Measurements from ENCODE around the gene CCR1.

Gene CCR1

GRCh38 chr3:46200790-46201189 is 7.3 kb downstream of the CCR1 start:
- H2AFZ ChIP-seq (ENCODE audit: insufficient read depth, low read length, poor library complexity): no peak overlapping the region

GRCh38 chr3:46200211-46200610 is 7.9 kb downstream of the CCR1 start:
- H3K14ac ChIP-seq (ENCODE audit: low read length): no peak overlapping the region
- H3K79me2 ChIP-seq (ENCODE audit: control insufficient read depth, insufficient read depth, low read length, poor library complexity): no peaks in the 10 kb centered on the region
- H3K4me2 ChIP-seq (ENCODE audit: low read length): no peak overlapping the region
- H4K8ac ChIP-seq (ENCODE audit: low read depth, low read length): no peak overlapping the region
- H3K4me1 ChIP-seq (ENCODE audit: control insufficient read depth in 1 of 2, insufficient read depth in 2 of 2, low read length in 2 of 2): peaks cover 0 to 1% of the 10 kb centered on the region in 2 experiments
- H2AK5ac ChIP-seq (ENCODE audit: low read length): no peak overlapping the region
- no CpG with 5 or more reads among the region's 5 CpGs for WGBS (ENCODE audit: extremely low coverage, insufficient coverage, insufficient read length)
- no peak overlapping the region for H3K18ac ChIP-seq (ENCODE audit: low read length)
- no peak overlapping the region for H2BK5ac ChIP-seq (ENCODE audit: low read depth, low read length, poor library complexity)
- no peaks in the 10 kb centered on the region for H3K27me3 ChIP-seq (ENCODE audit: insufficient read depth, low read length)
- H3K9me3 ChIP-seq (ENCODE audit: insufficient read depth, low read depth, low read length): peaks cover 5% of the 10 kb centered on the region
- no peak overlapping the region for H3K23ac ChIP-seq (ENCODE audit: low read length)
- no peak overlapping the region for H3K4me3 ChIP-seq (ENCODE audit: low read depth, low read length)
- H3K27ac ChIP-seq (ENCODE audit: low read depth, low read length): no peak overlapping the region
- H3K4ac ChIP-seq (ENCODE audit: low read depth, low read length): no peak overlapping the region
- no peak overlapping the region for H4K91ac ChIP-seq (ENCODE audit: low read depth, low read length)
- H3K36me3 ChIP-seq (ENCODE audit: control insufficient read depth in 1 of 2, insufficient read depth in 2 of 2, low read length in 2 of 2): peaks cover 0 to 9% of the 10 kb centered on the region in 2 experiments
- H3K9ac ChIP-seq (ENCODE audit: low read length): no peak overlapping the region
- H4K12ac ChIP-seq (ENCODE audit: low read depth, low read length): no peak overlapping the region
- H3K79me1 ChIP-seq (ENCODE audit: low read length): peaks cover 3% of the 10 kb centered on the region
- H2BK120ac ChIP-seq (ENCODE audit: insufficient read depth, low read length, poor library complexity): no peak overlapping the region
- H2BK12ac ChIP-seq (ENCODE audit: low read length): no peak overlapping the region
- peak in 1 of 2 donors; percentile 73 for DNase-seq
- H2AFZ ChIP-seq (ENCODE audit: insufficient read depth, low read length, poor library complexity): no peak overlapping the region

More at GRCh38 chr3:46200790-46201189, 7.3 kb downstream of the CCR1 start:
- Histone ChIP-seq H3K4me1 (ENCODE audit: control insufficient read depth in 1 of 2, insufficient read depth in 2 of 2, low read length in 2 of 2) (peaks cover 0 to 1% of the 10 kb centered on the region in 2 experiments), H3K4me2 (ENCODE audit: low read length) (no peak overlapping the region), H3K9me3 (ENCODE audit: insufficient read depth, low read depth, low read length) (peaks cover 5% of the 10 kb centered on the region), H3K23ac (ENCODE audit: low read length) (no peak overlapping the region), H3K9ac (ENCODE audit: low read length) (no peak overlapping the region), H3K27me3 (ENCODE audit: insufficient read depth, low read length) (no peaks in the 10 kb centered on the region), H3K79me1 (ENCODE audit: low read length) (peaks cover 3% of the 10 kb centered on the region), H4K12ac (ENCODE audit: low read depth, low read length) (no peak overlapping the region), H2BK12ac (ENCODE audit: low read length) (no peak overlapping the region), H3K36me3 (ENCODE audit: control insufficient read depth in 1 of 2, insufficient read depth in 2 of 2, low read length in 2 of 2) (peaks cover 0 to 9% of the 10 kb centered on the region in 2 experiments), H2BK120ac (ENCODE audit: insufficient read depth, low read length, poor library complexity) (no peak overlapping the region), H3K4ac (ENCODE audit: low read depth, low read length) (no peak overlapping the region), H2AK5ac (ENCODE audit: low read length) (no peak overlapping the region), H3K4me3 (ENCODE audit: low read depth, low read length) (no peak overlapping the region), H4K8ac (ENCODE audit: low read depth, low read length) (no peak overlapping the region), H3K27ac (ENCODE audit: low read depth, low read length) (no peak overlapping the region), H3K79me2 (ENCODE audit: control insufficient read depth, insufficient read depth, low read length, poor library complexity) (no peaks in the 10 kb centered on the region), H3K18ac (ENCODE audit: low read length) (no peak overlapping the region), H2BK5ac (ENCODE audit: low read depth, low read length, poor library complexity) (no peak overlapping the region), H3K14ac (ENCODE audit: low read length) (no peak overlapping the region), H4K91ac (ENCODE audit: low read depth, low read length) (no peak overlapping the region)
- no CpG with 5 or more reads among the region's 1 CpG for WGBS (ENCODE audit: extremely low coverage, insufficient coverage, insufficient read length)
- DNase-seq: no peak

GRCh38 chr3:46196261-46196957 is 11.7 kb downstream of the CCR1 start:
- H3K79me2 ChIP-seq (ENCODE audit: control insufficient read depth, insufficient read depth, low read length, poor library complexity): no peaks in the 10 kb centered on the region
- H3K23ac ChIP-seq (ENCODE audit: low read length): no peak overlapping the region

GRCh38 chr3:46194868-46195553 is 13.1 kb downstream of the CCR1 start:
- no peak overlapping the region for H3K4me3 ChIP-seq (ENCODE audit: low read depth, low read length)
- no peaks in the 10 kb centered on the region for H3K79me2 ChIP-seq (ENCODE audit: control insufficient read depth, insufficient read depth, low read length, poor library complexity)
- no peak overlapping the region for H2BK120ac ChIP-seq (ENCODE audit: insufficient read depth, low read length, poor library complexity)
- H3K27me3 ChIP-seq (ENCODE audit: insufficient read depth, low read length): no peaks in the 10 kb centered on the region
- peak; percentile 49 to 88 for DNase-seq
- H3K23ac ChIP-seq (ENCODE audit: low read length): no peak overlapping the region
- H3K9me3 ChIP-seq (ENCODE audit: insufficient read depth, low read depth, low read length): peaks cover 4% of the 10 kb centered on the region
- H4K91ac ChIP-seq (ENCODE audit: low read depth, low read length): no peak overlapping the region
- H3K14ac ChIP-seq (ENCODE audit: low read length): no peak overlapping the region
- H3K4me1 ChIP-seq (ENCODE audit: control insufficient read depth in 1 of 2, insufficient read depth in 2 of 2, low read length in 2 of 2): no peaks in the 10 kb centered on the region
- no peak overlapping the region for H2BK12ac ChIP-seq (ENCODE audit: low read length)
- WGBS (ENCODE audit: extremely low coverage, insufficient coverage, insufficient read length): no CpG with 5 or more reads among the region's 4 CpGs
- H3K79me1 ChIP-seq (ENCODE audit: low read length): peaks cover 3% of the 10 kb centered on the region
- H4K12ac ChIP-seq (ENCODE audit: low read depth, low read length): no peak overlapping the region
- no peak overlapping the region for H4K8ac ChIP-seq (ENCODE audit: low read depth, low read length)
- no peak overlapping the region for H3K9ac ChIP-seq (ENCODE audit: low read length)
- no peak overlapping the region for H2BK5ac ChIP-seq (ENCODE audit: low read depth, low read length, poor library complexity)
- H3K4ac ChIP-seq (ENCODE audit: low read depth, low read length): no peak overlapping the region
- H3K36me3 ChIP-seq (ENCODE audit: control insufficient read depth in 1 of 2, insufficient read depth in 2 of 2, low read length in 2 of 2): peaks cover 0 to 2% of the 10 kb centered on the region in 2 experiments
- H3K4me2 ChIP-seq (ENCODE audit: low read length): no peak overlapping the region
- H3K18ac ChIP-seq (ENCODE audit: low read length): no peak overlapping the region
- no peak overlapping the region for H3K27ac ChIP-seq (ENCODE audit: low read depth, low read length)
- no peak overlapping the region for H2AFZ ChIP-seq (ENCODE audit: insufficient read depth, low read length, poor library complexity)
- no peak overlapping the region for H2AK5ac ChIP-seq (ENCODE audit: low read length)

More at GRCh38 chr3:46196261-46196957, 11.7 kb downstream of the CCR1 start:
- no peaks in the 10 kb centered on the region for H3K27me3 ChIP-seq (ENCODE audit: insufficient read depth, low read length)
- H3K9ac ChIP-seq (ENCODE audit: low read length): no peak overlapping the region
- H2AK5ac ChIP-seq (ENCODE audit: low read length): no peak overlapping the region
- H2BK12ac ChIP-seq (ENCODE audit: low read length): no peak overlapping the region
- no peak overlapping the region for H3K4me3 ChIP-seq (ENCODE audit: low read depth, low read length)
- H2BK120ac ChIP-seq (ENCODE audit: insufficient read depth, low read length, poor library complexity): no peak overlapping the region
- H2BK5ac ChIP-seq (ENCODE audit: low read depth, low read length, poor library complexity): peak overlapping the region; percentile 47
- H3K9me3 ChIP-seq (ENCODE audit: insufficient read depth, low read depth, low read length): peaks cover 3% of the 10 kb centered on the region
- H3K14ac ChIP-seq (ENCODE audit: low read length): no peak overlapping the region
- H3K79me1 ChIP-seq (ENCODE audit: low read length): peaks cover 3% of the 10 kb centered on the region
- no peaks in the 10 kb centered on the region for H3K4me1 ChIP-seq (ENCODE audit: control insufficient read depth in 1 of 2, insufficient read depth in 2 of 2, low read length in 2 of 2)
- no peaks in the 10 kb centered on the region for H3K36me3 ChIP-seq (ENCODE audit: control insufficient read depth in 1 of 2, insufficient read depth in 2 of 2, low read length in 2 of 2)
- H4K91ac ChIP-seq (ENCODE audit: low read depth, low read length): no peak overlapping the region
- DNase-seq: peak; percentile 79 to 92
- H3K4me2 ChIP-seq (ENCODE audit: low read length): no peak overlapping the region
- WGBS (ENCODE audit: extremely low coverage, insufficient coverage, insufficient read length): no CpG with 5 or more reads among the region's 7 CpGs
- no peak overlapping the region for H4K12ac ChIP-seq (ENCODE audit: low read depth, low read length)
- no peak overlapping the region for H2AFZ ChIP-seq (ENCODE audit: insufficient read depth, low read length, poor library complexity)
- H3K27ac ChIP-seq (ENCODE audit: low read depth, low read length): no peak overlapping the region
- H4K8ac ChIP-seq (ENCODE audit: low read depth, low read length): no peak overlapping the region
- no peak overlapping the region for H3K18ac ChIP-seq (ENCODE audit: low read length)
- H3K4ac ChIP-seq (ENCODE audit: low read depth, low read length): no peak overlapping the region

All from trophoblast cell (in vitro differentiated cells and primary cell).